ENCODE results near the gene MRPL23.

Gene MRPL23

GRCh38 chr11:1921574-1922141 is 25.5 kb upstream of the MRPL23 start:
- no peak for DNase-seq

GRCh38 chr11:1922481-1923081 is 24.6 kb upstream of the MRPL23 start:
- no peak for DNase-seq

- DNase-seq = no peak
Observed at GRCh38 chr11:1923201-1923956, 23.8 kb upstream of the MRPL23 start.

- no peak for DNase-seq
Observed at GRCh38 chr11:1924181-1924580, 23.0 kb upstream of the MRPL23 start.

- DNase-seq = no peak
Observed at GRCh38 chr11:1924646-1925372, 22.3 kb upstream of the MRPL23 start.

DNA sequence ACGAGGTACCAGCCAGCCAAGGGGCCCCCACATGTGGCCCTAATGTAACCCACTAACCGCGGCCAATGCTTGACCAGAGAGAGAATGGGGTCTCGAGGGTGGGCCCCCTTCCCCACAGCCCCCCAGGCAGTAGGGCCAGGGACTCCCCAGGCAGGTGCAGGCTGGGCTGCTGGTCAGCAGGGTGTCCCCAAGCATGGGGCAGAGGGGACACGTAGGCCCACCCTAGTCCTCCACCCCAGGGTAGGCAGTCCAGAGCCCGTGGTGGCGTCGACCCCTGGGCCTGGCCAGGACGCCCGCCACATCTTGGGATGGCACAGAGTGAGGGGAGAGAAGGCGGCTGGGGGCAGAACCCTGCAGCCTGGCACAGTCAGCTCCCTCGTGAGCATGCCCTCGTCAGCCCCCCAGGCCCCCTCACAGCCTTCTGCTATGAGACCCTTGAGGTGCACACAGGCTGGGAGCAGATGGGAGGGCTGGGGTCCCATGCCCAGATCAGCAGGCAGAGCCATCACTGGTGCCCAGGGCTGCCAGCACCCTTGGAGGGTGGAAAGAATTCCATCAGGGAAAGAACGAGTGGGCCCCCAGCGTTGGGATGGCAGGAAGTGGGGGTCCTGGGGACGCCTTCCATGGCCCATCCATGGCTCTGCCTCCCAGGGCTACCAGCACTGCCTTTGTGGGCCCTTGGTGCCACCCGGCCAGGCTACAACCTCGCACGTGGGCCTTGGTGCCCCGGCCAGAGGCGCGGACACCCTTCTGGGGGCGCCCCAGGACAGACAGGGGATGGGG is 21.6 kb upstream of the MRPL23 start:
- no peak for DNase-seq

GRCh38 chr11:1926156-1927025 is 20.7 kb upstream of the MRPL23 start:
- no peak for DNase-seq

- DNase-seq = no peak
Observed at GRCh38 chr11:1927026-1927847, 19.9 kb upstream of the MRPL23 start.

GRCh38 chr11:1927848-1928469 is 19.2 kb upstream of the MRPL23 start:
- no peak for DNase-seq

DNA sequence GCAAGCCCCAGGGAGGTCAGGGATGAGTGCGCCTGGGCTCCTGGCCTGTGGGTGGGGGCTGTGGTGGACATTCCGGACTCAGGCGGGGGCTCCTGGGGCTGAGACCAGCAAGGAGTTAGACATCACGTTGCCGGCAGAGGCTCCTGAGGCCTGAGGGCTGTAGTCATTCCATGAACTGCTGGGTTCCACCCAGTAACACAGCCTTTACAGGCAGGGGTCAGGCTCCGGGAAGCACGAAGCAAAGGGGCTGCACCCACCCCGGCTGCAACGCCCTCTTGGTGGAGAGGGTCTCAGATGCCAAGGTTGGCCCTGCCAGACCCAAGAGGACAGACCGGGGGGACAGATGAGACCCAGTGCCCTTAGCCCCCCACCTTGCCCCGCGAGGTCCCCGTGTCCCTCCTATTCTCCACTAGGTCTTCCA is 18.7 kb upstream of the MRPL23 start:
- no peak for DNase-seq

DNA sequence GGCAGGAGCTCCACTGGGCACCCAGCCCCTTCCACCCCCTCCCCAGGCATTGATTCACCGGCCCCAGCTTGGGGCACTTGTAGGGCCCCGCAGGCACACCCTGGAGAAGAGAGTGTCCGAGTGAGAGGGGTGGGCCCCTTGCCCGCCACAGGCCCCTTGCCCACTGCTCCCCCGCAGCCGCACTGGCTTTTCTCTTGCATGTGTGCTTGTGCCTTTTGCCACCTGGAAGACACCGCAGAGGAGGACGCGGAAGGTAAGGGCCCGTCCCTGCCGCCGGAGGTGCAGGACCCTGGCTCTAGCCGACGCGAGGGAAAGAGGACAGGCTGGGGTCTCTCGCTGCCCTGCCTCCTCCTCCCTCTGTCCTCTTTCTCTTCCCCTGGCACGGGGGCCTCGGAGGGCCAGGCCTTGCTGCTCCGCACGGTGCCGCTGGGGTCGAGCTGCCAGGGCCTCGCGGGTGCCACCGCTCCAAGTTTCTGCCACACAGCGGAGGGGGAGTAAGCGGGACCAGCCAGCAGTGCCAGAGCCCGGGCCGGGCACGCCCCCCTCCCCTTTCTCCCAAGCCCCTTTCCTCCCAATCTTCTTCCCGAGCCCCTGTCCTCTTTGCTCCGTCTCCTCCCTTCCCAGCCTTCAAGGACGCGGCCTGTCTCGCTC is 18.1 kb upstream of the MRPL23 start:
- DNase-seq = no peak

DNA sequence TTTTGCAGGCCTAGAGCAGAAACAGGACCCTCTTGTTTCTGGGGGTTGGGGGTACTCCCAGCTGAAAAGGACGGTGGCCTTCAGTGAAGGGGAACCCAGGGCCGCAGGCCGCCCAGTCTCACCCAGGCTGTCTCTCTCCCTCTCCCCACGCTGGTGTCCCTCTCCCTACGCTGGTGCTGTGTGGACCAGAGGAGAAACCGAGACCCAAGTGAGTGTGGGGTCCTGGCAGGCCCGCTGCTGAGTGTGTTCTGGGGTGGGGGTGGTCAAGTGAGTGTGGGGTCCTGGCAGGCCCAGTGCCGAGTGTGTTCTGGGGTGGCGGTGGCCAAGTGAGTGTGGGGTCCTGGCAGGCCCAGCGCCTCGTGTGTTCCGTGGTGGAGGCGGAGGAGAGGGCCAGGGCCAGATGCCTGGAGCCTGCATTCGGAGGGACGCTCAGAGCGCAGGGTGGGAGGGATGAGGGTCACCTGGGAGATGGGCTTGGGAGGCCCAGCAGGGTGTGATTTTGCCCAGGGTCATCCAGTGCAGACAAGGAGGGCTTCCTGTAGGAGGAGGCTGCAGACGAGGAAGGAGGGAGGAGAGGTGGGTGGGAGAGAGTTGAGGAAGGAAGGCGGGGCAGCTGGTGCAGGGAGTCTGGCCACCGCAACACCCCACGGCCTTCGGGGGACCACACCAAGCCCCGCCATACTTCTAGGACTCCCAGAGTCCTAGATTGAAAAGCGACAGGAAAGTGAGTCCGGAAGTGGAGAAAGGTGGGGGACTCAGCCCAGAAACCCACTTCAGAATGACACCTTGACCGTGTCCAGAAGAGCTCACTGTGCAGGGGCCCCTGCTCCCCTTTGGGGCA is 17.3 kb upstream of the MRPL23 start:
- no peak for DNase-seq

DNA sequence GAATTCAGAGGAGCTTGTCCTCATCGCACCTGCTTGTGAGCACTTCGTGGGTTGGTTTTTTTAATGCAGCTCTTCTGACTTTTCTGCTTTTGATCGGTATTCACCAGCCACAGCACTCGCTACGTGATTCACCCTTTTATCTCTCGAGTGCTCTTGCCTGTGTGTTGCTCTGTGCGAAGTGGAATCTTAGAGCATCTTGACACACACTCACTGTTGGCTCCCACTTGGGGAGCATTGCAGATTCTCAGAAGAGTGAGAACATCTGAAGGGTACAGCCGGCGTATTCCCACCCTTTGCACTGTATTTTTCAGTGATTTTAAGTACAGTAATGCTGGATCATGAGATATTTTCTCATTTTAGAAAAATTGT is 16.7 kb upstream of the MRPL23 start:
- DNase-seq = no peak

DNA sequence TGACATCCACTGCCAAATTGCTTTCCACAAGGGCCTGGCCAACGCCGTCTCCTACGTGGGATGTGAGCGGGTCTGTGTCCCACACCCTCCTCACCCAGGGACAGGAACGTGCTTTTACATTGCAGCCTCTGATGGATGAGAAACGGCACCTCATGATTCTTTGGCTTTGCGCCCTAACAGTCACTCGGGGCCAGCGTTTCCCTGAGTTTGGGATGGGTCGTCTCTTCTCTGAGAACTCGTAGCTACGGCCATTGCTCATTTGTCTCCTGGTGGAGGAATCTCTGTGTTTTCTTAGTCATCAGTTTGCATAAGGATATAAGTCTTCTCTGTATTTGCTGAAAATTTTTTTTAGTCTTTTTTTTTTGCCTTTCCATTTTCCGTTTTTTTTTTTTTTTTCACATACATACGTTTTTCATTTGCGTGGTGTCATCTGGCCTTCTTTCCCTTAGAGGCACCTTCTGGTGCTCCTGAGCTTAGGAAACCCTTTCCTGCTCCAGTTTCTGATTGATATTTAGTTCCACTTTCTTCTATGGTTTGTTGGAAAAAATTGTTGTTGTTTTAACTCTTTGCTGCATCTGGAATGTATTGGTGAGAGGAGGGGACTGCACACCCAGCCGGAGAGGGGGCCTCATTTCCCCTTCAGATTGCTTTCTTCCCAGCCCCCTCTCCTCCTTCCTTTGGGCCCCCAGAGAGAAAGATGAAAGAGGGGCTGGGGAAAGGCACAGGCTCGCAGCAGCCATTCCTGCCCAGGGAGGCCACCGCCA is 15.6 kb upstream of the MRPL23 start:
- DNase-seq = no peak

GRCh38 chr11:1932105-1932480 is 15.0 kb upstream of the MRPL23 start:
- DNase-seq = no peak

DNA sequence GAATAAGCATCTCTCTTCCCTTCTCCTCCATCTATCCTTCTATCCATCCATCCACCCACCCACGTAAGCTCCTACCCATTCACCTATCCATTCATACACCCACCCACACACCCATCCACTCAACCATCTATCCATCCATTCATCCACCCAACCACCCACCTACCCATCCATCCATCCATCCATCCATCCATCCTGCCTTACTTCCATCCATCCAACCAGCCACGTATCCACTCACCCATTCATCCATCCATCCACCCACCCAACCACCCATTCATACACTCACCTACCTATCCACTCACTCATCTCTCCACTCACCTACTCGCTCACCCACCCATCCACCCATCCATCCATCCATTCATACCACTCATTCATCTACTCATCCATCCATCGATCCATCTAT is 14.5 kb upstream of the MRPL23 start:
- no peak for DNase-seq

- no peak for DNase-seq
Observed at GRCh38 chr11:1933416-1934334, 13.5 kb upstream of the MRPL23 start.

Data from cerebellar nuclear complex (tissue), 1 donor.